Subcutaneous adipose tissue (tissue), 4 donors: ENCODE results near the gene SDHAF2. TPM values are rescaled to one million over a fixed set of nuclear protein-coding genes. Genes with fewer than 3 reads are reported as not detected.

Experiments
- CTCF ChIP-seq: fragments of 450-650 bp; IDR thresholded peaks from one replicate; pipeline ENCODE4 v1.5.1; 2016; ENCODE audit warnings: low read depth, mild to moderate bottlenecking, control low read depth, antibody characterized with exemption, moderate library complexity
- total RNA-seq, 4 donors: library from RNA; depleted of rRNA; stranded (reverse); fragments of >200 nt; gene quantifications; one replicate each; pipeline ENCODE4 v1.1.0, GENCODE V29; 2016

The SDHAF2 gene
- total RNA-seq, 4 donors from 2014 or later, result 30.0 to 46.2 (median 33.9) TPM

- TF ChIP-seq CTCF, result no peak
Observed at GRCh38 chr11:61413496-61413895, 16.4 kb upstream of the SDHAF2 start.

- no peak for TF ChIP-seq CTCF
Observed at GRCh38 chr11:61414547-61414946, 15.4 kb upstream of the SDHAF2 start.

- no peak for TF ChIP-seq CTCF
Observed at GRCh38 chr11:61415381-61415780, 14.5 kb upstream of the SDHAF2 start.

- no peak for TF ChIP-seq CTCF
Observed at GRCh38 chr11:61416941-61417340, 13.0 kb upstream of the SDHAF2 start.

GRCh38 chr11:61417670-61418069, 12.3 kb upstream of the SDHAF2 start:
- no peak for TF ChIP-seq CTCF

GRCh38 chr11:61418136-61418535, 11.8 kb upstream of the SDHAF2 start:
- TF ChIP-seq CTCF, result no peak

- TF ChIP-seq CTCF, result no peak
Observed at GRCh38 chr11:61422226-61422625, 7.7 kb upstream of the SDHAF2 start.
